ENCODE results near the gene SYT1. TPM values are rescaled to one million over a fixed set of nuclear protein-coding genes. Genes with fewer than 3 reads are reported as not detected.

Gene SYT1
- total RNA-seq, 1 experiment from 2014 or later: 44.9 TPM

MicroRNAs within 50 kb of the gene (microRNA counts, 767-probe panel; counts per million panel counts)
- microRNA hsa-miR-1252: not detected

Small RNAs within 50 kb of the gene (microRNA-seq; reads per million reads assigned to microRNA genes)
- 21.4 reads per million, percentile 43 among the genes with 10 or more reads in this experiment for gene MIR1252 (ENCODE audit: borderline number of aligned reads)

Data from HCT116 (cell line).